Endothelial cell of umbilical vein (primary cell): ENCODE measurements around the gene CD82.

Experiments
- CTCF ChIP-seq, 2 donors: IDR thresholded peaks; 1 replicate in 1 of 2; 2 replicates in 1 of 2; pipeline ENCODE4 v1.5.1; 2011; ENCODE audit warnings: low read length in 2 of 2, mild to moderate bottlenecking in 2 of 2, moderate library complexity in 2 of 2, control low read depth in 1 of 2, inconsistent platforms in 1 of 2, low read depth in 1 of 2; ENCODE audit not compliant: insufficient read depth in 1 of 2; ENCODE audit errors: extremely low read depth in 1 of 2
- EZH2 ChIP-seq: IDR thresholded peaks from 2 replicates; pipeline ENCODE4 v1.6.1; 2012; ENCODE audit warnings: borderline replicate concordance, low read depth, mild to moderate bottlenecking, moderate library complexity, low read length, inconsistent platforms; ENCODE audit not compliant: severe bottlenecking
- JUN ChIP-seq: IDR thresholded peaks from 2 replicates; pipeline ENCODE4 v1.6.1; 2011; ENCODE audit warnings: borderline replicate concordance, low read depth; ENCODE audit not compliant: insufficient read length, insufficient read depth
- MYC ChIP-seq: IDR thresholded peaks from one replicate; pipeline ENCODE4 v1.6.1; 2011; ENCODE audit warnings: mild to moderate bottlenecking, low read depth, low read length
- POLR2A ChIP-seq: IDR thresholded peaks from 2 replicates; pipeline ENCODE4 v1.6.1; 2012; ENCODE audit warnings: low read depth, mild to moderate bottlenecking, control low read depth, low read length

GRCh38 chr11:44581246-44581645 is 15.8 kb downstream of the CD82 start:
- no peak for TF ChIP-seq CTCF (IDR thresholded peaks at IDR 0.05; ENCODE audit: extremely low read depth in 1 of 2, insufficient read depth in 1 of 2, low read depth in 1 of 2, low read length in 2 of 2)
- no peak for TF ChIP-seq EZH2
- no peak for TF ChIP-seq MYC
- no peak for TF ChIP-seq JUN
- no peak for TF ChIP-seq POLR2A
